Cardiac muscle cell (in vitro differentiated cells and primary cell): ENCODE measurements around the gene CENPM. TPM values are rescaled to one million over a fixed set of nuclear protein-coding genes. Genes with fewer than 3 reads are reported as not detected.
A peak's percentile ranks its signal among the peaks of the same experiment; 100 is the strongest.

ENCODE experiments used
- DNase-seq, 2 donors: peaks; one replicate each; pipeline versions ENCODE4 v3.0.0 to v3.0.0-alpha.2; 2010 to 2017; ENCODE audit warnings: low read depth in 1 of 2, low spot score in 1 of 2
- H3K27ac ChIP-seq: fragments of 200-600 bp; sonication (generic); 2 replicates; pipeline ENCODE4 v1.5.1; 2016
- H3K27me3 ChIP-seq: fragments of 200-600 bp; sonication (generic); 2 replicates; pipeline ENCODE4 v1.6.0; 2016; ENCODE audit warnings: control low read depth
- H3K36me3 ChIP-seq: fragments of 200-600 bp; sonication (generic); 2 replicates; pipeline ENCODE4 v1.5.1; 2016; ENCODE audit warnings: control low read depth
- H3K4me1 ChIP-seq: fragments of 200-600 bp; sonication (generic); 2 replicates; pipeline ENCODE4 v1.8.1; 2017; ENCODE audit warnings: low read depth, mild to moderate bottlenecking, mixed run types
- H3K4me3 ChIP-seq: fragments of 200-600 bp; sonication (generic); 2 replicates; pipeline ENCODE4 v1.5.1; 2016; ENCODE audit warnings: mild to moderate bottlenecking
- H3K9me3 ChIP-seq: fragments of 200-600 bp; sonication (generic); 2 replicates; pipeline ENCODE4 v1.5.1; 2017; ENCODE audit warnings: low read depth, mild to moderate bottlenecking, control low read depth
- polyA plus RNA-seq: library from polyadenylated mRNA; unstranded; fragments of >200 nt; fragmentation: Nextera tagmentation; extraction: Ambion mirVana; gene quantifications from 2 replicates; pipeline ENCODE4 v1.2.1, GENCODE V29; 2016
- total RNA-seq: library from RNA; depleted of rRNA; stranded (reverse); fragments of >200 nt; gene quantifications from 2 replicates; pipeline ENCODE4 v1.2.3, GENCODE V29; 2016
- TF ChIP-seq, protein P1 (sequence below): IDR thresholded peaks from 2 replicates; pipeline ENCODE4 v1.5.1; 2012; ENCODE audit warnings: low read depth, mild to moderate bottlenecking, low read length

The CENPM gene
- total and polyA plus RNA-seq, 2 experiments from 2014 or later, result 25.8 to 26.7 TPM

GRCh38 chr22:41928593-41929417 lies 18.1 kb downstream of the CENPM start:
- no peak overlapping the region for H3K27ac ChIP-seq
- peaks cover 25% of the 10 kb centered on the region for H3K27me3 ChIP-seq
- DNase-seq, result no peak
- H3K9me3 ChIP-seq, result no peaks in the 10 kb centered on the region
- no peaks in the 10 kb centered on the region for H3K4me1 ChIP-seq
- H3K36me3 ChIP-seq, result no peaks in the 10 kb centered on the region
- TF ChIP-seq, protein P1, sequence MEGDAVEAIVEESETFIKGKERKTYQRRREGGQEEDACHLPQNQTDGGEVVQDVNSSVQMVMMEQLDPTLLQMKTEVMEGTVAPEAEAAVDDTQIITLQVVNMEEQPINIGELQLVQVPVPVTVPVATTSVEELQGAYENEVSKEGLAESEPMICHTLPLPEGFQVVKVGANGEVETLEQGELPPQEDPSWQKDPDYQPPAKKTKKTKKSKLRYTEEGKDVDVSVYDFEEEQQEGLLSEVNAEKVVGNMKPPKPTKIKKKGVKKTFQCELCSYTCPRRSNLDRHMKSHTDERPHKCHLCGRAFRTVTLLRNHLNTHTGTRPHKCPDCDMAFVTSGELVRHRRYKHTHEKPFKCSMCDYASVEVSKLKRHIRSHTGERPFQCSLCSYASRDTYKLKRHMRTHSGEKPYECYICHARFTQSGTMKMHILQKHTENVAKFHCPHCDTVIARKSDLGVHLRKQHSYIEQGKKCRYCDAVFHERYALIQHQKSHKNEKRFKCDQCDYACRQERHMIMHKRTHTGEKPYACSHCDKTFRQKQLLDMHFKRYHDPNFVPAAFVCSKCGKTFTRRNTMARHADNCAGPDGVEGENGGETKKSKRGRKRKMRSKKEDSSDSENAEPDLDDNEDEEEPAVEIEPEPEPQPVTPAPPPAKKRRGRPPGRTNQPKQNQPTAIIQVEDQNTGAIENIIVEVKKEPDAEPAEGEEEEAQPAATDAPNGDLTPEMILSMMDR, result no peak
- H3K4me3 ChIP-seq, result no peak overlapping the region

DNA sequence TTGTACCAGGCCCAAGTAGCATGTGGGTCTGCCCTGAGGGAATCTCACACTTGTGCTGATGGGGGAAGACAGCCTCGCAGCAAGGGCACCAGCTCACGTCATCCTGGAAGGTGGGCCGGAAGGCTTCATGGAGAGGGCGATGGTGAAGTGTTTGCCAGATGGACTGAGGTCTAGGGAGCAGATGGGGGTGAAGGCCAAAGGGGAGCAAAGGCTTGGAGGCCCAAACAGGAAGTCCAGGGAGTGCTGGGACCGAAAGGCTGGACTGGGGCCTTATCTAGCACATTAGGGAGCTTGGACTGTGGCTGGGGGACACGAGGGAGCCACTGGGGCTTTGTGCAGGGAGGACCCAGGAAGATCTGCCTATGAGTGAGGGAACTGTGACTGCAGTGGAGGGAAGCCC lies 19.1 kb downstream of the CENPM start:
- Histone ChIP-seq H3K9me3 (no peaks in the 10 kb centered on the region), H3K27ac (no peak overlapping the region), H3K4me1 (no peaks in the 10 kb centered on the region), H3K36me3 (no peaks in the 10 kb centered on the region), H3K4me3 (no peak overlapping the region), H3K27me3 (peaks cover 33% of the 10 kb centered on the region)
- TF ChIP-seq, protein P1, result no peak
- DNase-seq, result no peak

- H3K36me3 ChIP-seq, result no peaks in the 10 kb centered on the region
- H3K4me3 ChIP-seq, result peak overlapping the region; percentile 22
- no peak overlapping the region for H3K27ac ChIP-seq
- no peaks in the 10 kb centered on the region for H3K9me3 ChIP-seq
- DNase-seq, result peak; percentile 48 to 71
- H3K4me1 ChIP-seq, result no peaks in the 10 kb centered on the region
- TF ChIP-seq, protein P1, result peak; percentile 57
- H3K27me3 ChIP-seq, result peaks cover 35% of the 10 kb centered on the region
These were observed 21.0 kb downstream of the CENPM start for GRCh38 chr22:41925783-41926460.

DNA sequence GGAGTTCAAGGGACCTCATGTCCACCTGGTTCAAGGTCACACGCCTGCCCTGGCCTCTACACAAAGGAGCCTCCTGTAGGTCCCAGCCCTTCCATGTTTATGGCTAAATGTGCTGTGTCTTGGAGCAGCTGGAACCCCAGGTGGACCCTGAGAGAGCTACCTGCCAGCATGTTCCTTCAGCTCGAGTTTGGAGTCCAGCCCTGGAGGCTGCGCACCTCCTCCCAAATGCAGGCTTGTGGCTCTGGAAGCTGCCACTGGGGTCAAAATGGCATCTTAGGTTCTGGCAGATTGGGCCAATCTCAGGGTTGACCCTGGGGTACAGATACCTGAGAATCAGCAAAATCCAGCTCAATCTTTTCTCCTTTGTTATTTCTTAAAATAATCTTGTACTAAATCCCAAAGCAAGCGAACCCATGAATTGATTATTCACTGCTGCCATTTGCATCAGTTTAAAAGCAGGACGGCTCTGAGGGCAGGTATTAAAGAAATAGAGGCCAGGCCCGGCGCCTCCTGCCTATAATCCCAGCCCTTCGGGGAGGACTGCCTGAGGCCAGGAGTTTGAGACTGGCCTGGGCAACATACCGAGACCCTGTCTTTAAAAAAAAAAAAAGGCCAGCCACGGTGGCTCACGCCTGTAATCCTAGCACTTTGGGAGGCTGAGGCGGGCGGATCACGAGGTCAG lies 23.2 kb downstream of the CENPM start:
- Histone ChIP-seq H3K27ac (no peak overlapping the region), H3K36me3 (no peaks in the 10 kb centered on the region), H3K9me3 (no peaks in the 10 kb centered on the region), H3K4me1 (peaks cover 5% of the 10 kb centered on the region), H3K27me3 (peaks cover 54% of the 10 kb centered on the region), H3K4me3 (no peak overlapping the region)
- no peak for DNase-seq
- TF ChIP-seq, protein P1, result no peak

- H3K9me3 ChIP-seq, result no peaks in the 10 kb centered on the region
- H3K4me1 ChIP-seq, result peaks cover 5% of the 10 kb centered on the region
- H3K27ac ChIP-seq, result no peak overlapping the region
- H3K4me3 ChIP-seq, result no peak overlapping the region
- H3K27me3 ChIP-seq, result peaks cover 61% of the 10 kb centered on the region
- TF ChIP-seq, protein P1, result no peak
- H3K36me3 ChIP-seq, result no peaks in the 10 kb centered on the region
- no peak for DNase-seq
These were observed 23.9 kb downstream of the CENPM start for GRCh38 chr22:41922940-41923594.
